ENCODE data around the gene P2RY8.

The P2RY8 gene

GRCh38 chrX:1529328-1529727 is 7.7 kb downstream of the P2RY8 start:
- TF ChIP-seq CTCF (IDR thresholded peaks at IDR 0.05; ENCODE audit: low read length, missing control alignments): no peak
- no peak overlapping the region for H3K4me3 ChIP-seq (replicated peaks; ENCODE audit: low read depth, low read length)
- no peak for DNase-seq (ENCODE audit: low read depth)

- no peak for DNase-seq (ENCODE audit: low read depth)
- H3K4me3 ChIP-seq (replicated peaks; ENCODE audit: low read depth, low read length): no peak overlapping the region
- no peak for TF ChIP-seq CTCF (IDR thresholded peaks at IDR 0.05; ENCODE audit: low read length, missing control alignments)
Observed at GRCh38 chrX:1528884-1529203, 8.1 kb downstream of the P2RY8 start.

GRCh38 chrX:1528186-1528883 is 8.7 kb downstream of the P2RY8 start:
- no peak overlapping the region for H3K4me3 ChIP-seq (replicated peaks; ENCODE audit: low read depth, low read length)
- no peak for DNase-seq (ENCODE audit: low read depth)
- no peak for TF ChIP-seq CTCF (IDR thresholded peaks at IDR 0.05; ENCODE audit: low read length, missing control alignments)

GRCh38 chrX:1527457-1527856 is 9.5 kb downstream of the P2RY8 start:
- no peak for TF ChIP-seq CTCF (IDR thresholded peaks at IDR 0.05; ENCODE audit: low read length, missing control alignments)
- no peak for DNase-seq (ENCODE audit: low read depth)
- H3K4me3 ChIP-seq (replicated peaks; ENCODE audit: low read depth, low read length): no peak overlapping the region

GRCh38 chrX:1526565-1526964 is 10.4 kb downstream of the P2RY8 start:
- no peak overlapping the region for H3K4me3 ChIP-seq (replicated peaks; ENCODE audit: low read depth, low read length)
- DNase-seq (ENCODE audit: low read depth): no peak
- TF ChIP-seq CTCF (IDR thresholded peaks at IDR 0.05; ENCODE audit: low read length, missing control alignments): no peak

GRCh38 chrX:1525583-1526355 is 11.2 kb downstream of the P2RY8 start:
- H3K4me3 ChIP-seq (replicated peaks; ENCODE audit: low read depth, low read length): no peak overlapping the region
- no peak for DNase-seq (ENCODE audit: low read depth)
- TF ChIP-seq CTCF (IDR thresholded peaks at IDR 0.05; ENCODE audit: low read length, missing control alignments): no peak
